ENCODE measurements around the gene NRN1L. TPM values are rescaled to one million over a fixed set of nuclear protein-coding genes. Genes with fewer than 3 reads are reported as not detected.

Gene NRN1L
- total RNA-seq, 1 experiment from 2014 or later: 0.58 TPM

GRCh38 chr16:67878232-67878631 is 6.5 kb upstream of the NRN1L start:
- ChIA-PET CTCF (no interaction called here), POLR2A (ENCODE audit: low non-redundant PET) (no interaction called here)
- peaks cover 8% of the 10 kb centered on the region for H3K4me1 ChIP-seq (ENCODE audit: insufficient read depth, low read length, poor library complexity, severe bottlenecking)
- DNase-seq (ENCODE audit: low spot score): no peak
- no peaks in the 10 kb centered on the region for H3K9me3 ChIP-seq (ENCODE audit: low read depth, low read length, poor library complexity, severe bottlenecking)
- BruUV-seq (replicated peaks): no TSS peak
- no peak overlapping the region for H3K27ac ChIP-seq (ENCODE audit: low read depth, low read length, poor library complexity, severe bottlenecking)
- no peaks in the 10 kb centered on the region for H3K27me3 ChIP-seq (replicated peaks; ENCODE audit: insufficient read depth, low read depth, low read length, poor library complexity)
- intact Hi-C loops (cut with micrococcal nuclease; ENCODE audit: unreplicated experiment): no loop called here
- TF ChIP-seq CTCF (conservative IDR thresholded peaks at IDR 0.05; ENCODE audit: low read depth, low read length) (no peak), EZH2 (IDR thresholded peaks at IDR 0.05; ENCODE audit: borderline replicate concordance, low read depth, low read length, poor library complexity, severe bottlenecking) (no peak)
- peaks cover 62% of the 10 kb centered on the region for H3K36me3 ChIP-seq (ENCODE audit: insufficient read depth, low read length, poor library complexity, severe bottlenecking)
- no peak overlapping the region for H3K4me3 ChIP-seq (ENCODE audit: low read depth, low read length, poor library complexity, severe bottlenecking)

GRCh38 chr16:67878846-67879245 is 5.8 kb upstream of the NRN1L start:
- Histone ChIP-seq H3K27me3 (replicated peaks; ENCODE audit: insufficient read depth, low read depth, low read length, poor library complexity) (no peaks in the 10 kb centered on the region), H3K4me3 (ENCODE audit: low read depth, low read length, poor library complexity, severe bottlenecking) (no peak overlapping the region), H3K9me3 (ENCODE audit: low read depth, low read length, poor library complexity, severe bottlenecking) (no peaks in the 10 kb centered on the region), H3K27ac (ENCODE audit: low read depth, low read length, poor library complexity, severe bottlenecking) (no peak overlapping the region), H3K36me3 (ENCODE audit: insufficient read depth, low read length, poor library complexity, severe bottlenecking) (peaks cover 68% of the 10 kb centered on the region), H3K4me1 (ENCODE audit: insufficient read depth, low read length, poor library complexity, severe bottlenecking) (peaks cover 7% of the 10 kb centered on the region)
- BruUV-seq (replicated peaks): no TSS peak
- DNase-seq (ENCODE audit: low spot score): no peak
- intact Hi-C loops (cut with micrococcal nuclease; ENCODE audit: unreplicated experiment): no loop called here
- CTCF ChIA-PET: no interaction called here
- POLR2A ChIA-PET (ENCODE audit: low non-redundant PET): no interaction called here
- TF ChIP-seq CTCF (conservative IDR thresholded peaks at IDR 0.05; ENCODE audit: low read depth, low read length) (no peak), EZH2 (IDR thresholded peaks at IDR 0.05; ENCODE audit: borderline replicate concordance, low read depth, low read length, poor library complexity, severe bottlenecking) (no peak)

GRCh38 chr16:67879462-67879861 is 5.2 kb upstream of the NRN1L start:
- Histone ChIP-seq H3K9me3 (ENCODE audit: low read depth, low read length, poor library complexity, severe bottlenecking) (no peaks in the 10 kb centered on the region), H3K27me3 (replicated peaks; ENCODE audit: insufficient read depth, low read depth, low read length, poor library complexity) (no peaks in the 10 kb centered on the region), H3K4me3 (ENCODE audit: low read depth, low read length, poor library complexity, severe bottlenecking) (no peak overlapping the region), H3K27ac (ENCODE audit: low read depth, low read length, poor library complexity, severe bottlenecking) (no peak overlapping the region), H3K36me3 (ENCODE audit: insufficient read depth, low read length, poor library complexity, severe bottlenecking) (peaks cover 74% of the 10 kb centered on the region), H3K4me1 (ENCODE audit: insufficient read depth, low read length, poor library complexity, severe bottlenecking) (peaks cover 4% of the 10 kb centered on the region)
- DNase-seq (ENCODE audit: low spot score): no peak
- ChIA-PET POLR2A (ENCODE audit: low non-redundant PET) (no interaction called here), CTCF (interaction anchor here (0.6 kb wide), 1 partner anchor 25 kb away, joined by 10 read pairs; no protein-coding TSS in a partner anchor)
- intact Hi-C loops (cut with micrococcal nuclease; ENCODE audit: unreplicated experiment): no loop called here
- TF ChIP-seq CTCF (conservative IDR thresholded peaks at IDR 0.05; ENCODE audit: low read depth, low read length): no peak
- no peak for TF ChIP-seq EZH2 (IDR thresholded peaks at IDR 0.05; ENCODE audit: borderline replicate concordance, low read depth, low read length, poor library complexity, severe bottlenecking)
- no TSS peak for BruUV-seq (replicated peaks)
